GM21447 (cell line): ENCODE data around the gene BRWD1.
"Not testable (repeated sequence)": the region's sequence is repeated elsewhere in the genome, so short reads cannot be mapped to it uniquely, and the experiment has no call there.

Experiments
- ATAC-seq: cut with Tn5 transposase; IDR thresholded peaks from one replicate; pipeline ENCODE4 v1.9.1; 2021; ENCODE audit not compliant: unreplicated experiment

The BRWD1 gene

GRCh38 chr21:39296891-39297290 is 16.5 kb downstream of the BRWD1 start:
- no peak for ATAC-seq

- ATAC-seq = no peak
These were observed 24.4 kb downstream of the BRWD1 start for GRCh38 chr21:39288987-39289386.

GRCh38 chr21:39282911-39283310 is 30.5 kb downstream of the BRWD1 start:
- no peak for ATAC-seq

DNA sequence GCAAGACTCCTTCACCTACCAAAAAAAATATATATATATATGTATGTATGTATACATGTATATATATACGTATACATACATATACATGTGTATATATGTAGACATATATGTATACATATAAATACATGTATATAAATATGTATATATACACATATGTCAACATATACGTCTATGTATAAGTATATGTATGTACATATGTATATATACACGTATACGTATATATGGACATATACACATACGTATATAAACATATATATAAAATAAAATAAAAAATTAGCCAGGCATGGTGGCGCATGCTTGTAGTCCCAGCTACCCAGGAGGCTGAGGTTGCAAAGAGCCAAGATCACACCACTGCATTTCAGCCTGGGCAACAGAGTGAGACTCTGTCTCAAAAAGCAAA is 31.6 kb downstream of the BRWD1 start:
- ATAC-seq = no peak

- no peak for ATAC-seq
These were observed 32.2 kb downstream of the BRWD1 start for GRCh38 chr21:39281207-39281606.

DNA sequence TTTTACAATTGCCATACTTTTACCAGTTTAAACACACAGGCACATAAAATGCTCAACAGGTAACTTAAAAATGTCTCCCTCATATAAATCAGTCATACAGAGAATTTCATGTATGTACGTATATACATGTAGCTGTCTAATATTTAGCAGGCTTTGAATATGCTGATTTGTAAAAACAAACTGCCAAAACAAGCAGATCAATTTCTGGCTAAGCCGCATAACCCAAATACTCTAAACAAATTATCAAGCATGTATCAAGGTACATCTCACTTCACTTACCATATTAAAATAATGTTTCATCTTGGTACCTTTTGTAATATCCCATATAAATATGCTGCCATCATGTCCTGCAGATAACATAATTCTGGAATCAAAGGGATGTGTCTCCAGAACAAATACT is 43.8 kb downstream of the BRWD1 start:
- no peak for ATAC-seq

DNA sequence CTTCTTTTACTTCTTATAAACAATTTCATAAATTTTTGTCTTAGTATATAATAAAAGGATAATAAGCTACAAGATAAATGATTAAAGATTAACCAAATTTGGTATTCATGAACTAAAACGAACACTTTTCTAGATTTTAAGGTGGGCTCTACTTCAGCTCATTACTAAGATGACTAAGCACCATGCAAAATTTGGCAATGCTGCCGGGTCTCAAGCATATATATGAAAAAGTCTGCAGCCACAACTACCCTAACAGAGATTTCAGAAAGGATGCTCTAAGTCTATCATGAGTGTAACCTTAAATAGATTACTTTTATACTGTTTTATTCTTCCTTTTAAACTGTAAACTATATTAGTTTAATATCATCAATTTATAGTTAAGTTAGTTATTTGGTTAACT is 47.8 kb downstream of the BRWD1 start:
- no peak for ATAC-seq

DNA sequence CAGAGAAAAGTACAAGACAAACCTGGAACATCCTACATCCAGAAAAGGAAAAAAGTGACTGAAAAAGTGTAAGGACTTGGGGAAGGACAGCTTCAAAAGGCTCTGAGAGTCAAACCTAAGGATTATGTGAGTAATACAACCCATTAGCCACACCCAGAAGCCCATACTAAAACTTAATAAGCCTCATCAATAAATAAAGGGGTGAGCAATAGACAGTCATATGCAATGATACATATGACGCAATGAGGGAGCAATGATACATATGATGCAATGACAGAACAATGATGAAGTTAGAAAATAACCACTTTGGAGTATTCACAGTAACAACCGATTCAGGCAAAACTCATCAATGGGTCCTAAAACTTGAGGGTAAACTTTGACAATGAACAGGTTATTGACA is 50.1 kb downstream of the BRWD1 start:
- ATAC-seq = no peak

DNA sequence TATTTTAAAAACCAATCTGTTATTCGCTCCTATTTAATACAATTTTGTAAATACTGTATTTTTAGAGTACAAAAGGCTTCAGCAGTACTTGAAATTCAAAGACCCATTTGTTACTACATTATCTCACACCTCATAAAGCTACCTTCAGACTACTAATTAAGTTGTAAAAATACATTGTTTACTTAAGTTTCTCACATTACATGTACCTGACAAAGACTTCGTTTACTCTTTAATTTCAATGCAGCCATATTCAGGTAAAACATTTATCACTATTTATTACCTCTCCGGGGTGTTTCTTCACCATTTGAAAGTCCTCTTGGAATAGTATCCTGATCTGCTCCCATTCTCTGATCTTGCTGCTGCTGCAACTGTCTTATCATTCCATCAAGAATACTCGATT is 55.2 kb downstream of the BRWD1 start:
- ATAC-seq = no peak

- no peak for ATAC-seq
These were observed 62.1 kb downstream of the BRWD1 start for GRCh38 chr21:39251326-39251725.

DNA sequence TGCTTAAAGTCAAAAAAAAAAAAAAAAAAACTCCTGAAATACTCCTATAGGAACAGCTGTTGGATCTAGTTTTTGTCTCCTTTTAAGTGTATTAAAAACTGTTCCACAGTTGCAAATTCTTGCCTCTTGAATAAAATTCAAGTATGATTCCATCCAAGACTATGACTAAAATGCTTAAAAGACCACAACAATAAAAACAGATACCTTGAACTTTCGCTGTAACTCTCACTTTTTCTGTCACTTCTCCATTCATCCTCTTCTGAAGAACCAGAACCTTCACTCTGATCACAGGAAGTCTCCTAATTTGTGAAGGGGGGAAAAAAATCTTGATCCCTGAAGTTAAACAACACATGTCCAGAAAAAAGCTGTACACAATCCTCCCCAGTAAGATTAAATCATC is 75.2 kb downstream of the BRWD1 start:
- ATAC-seq = no peak

- ATAC-seq = no peak
These were observed 80.6 kb downstream of the BRWD1 start for GRCh38 chr21:39232861-39233291.

- no peak for ATAC-seq
These were observed 88.5 kb downstream of the BRWD1 start for GRCh38 chr21:39224930-39225329.

DNA sequence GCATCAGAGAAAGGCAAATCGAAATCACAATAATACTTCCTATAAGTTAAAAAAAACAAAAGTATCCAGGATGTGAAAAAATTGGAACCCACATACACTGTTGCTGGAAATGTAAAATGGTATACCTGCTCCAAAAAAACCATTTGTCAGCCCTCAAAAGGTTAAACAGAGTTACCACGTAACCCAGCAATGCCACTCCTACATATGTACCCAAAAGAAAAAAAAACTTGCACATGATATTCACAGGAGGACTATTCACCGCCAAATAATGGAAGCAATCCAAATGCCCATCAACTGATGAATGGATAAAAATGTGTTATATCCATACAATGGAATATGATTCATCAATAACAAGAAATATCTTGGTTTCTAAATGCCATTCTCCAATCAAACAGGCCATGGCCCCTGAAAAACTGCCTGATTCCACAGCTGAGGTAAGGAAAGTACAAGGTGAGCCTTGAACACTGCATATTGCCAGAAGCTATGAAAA is 91.4 kb downstream of the BRWD1 start:
- ATAC-seq = no peak

DNA sequence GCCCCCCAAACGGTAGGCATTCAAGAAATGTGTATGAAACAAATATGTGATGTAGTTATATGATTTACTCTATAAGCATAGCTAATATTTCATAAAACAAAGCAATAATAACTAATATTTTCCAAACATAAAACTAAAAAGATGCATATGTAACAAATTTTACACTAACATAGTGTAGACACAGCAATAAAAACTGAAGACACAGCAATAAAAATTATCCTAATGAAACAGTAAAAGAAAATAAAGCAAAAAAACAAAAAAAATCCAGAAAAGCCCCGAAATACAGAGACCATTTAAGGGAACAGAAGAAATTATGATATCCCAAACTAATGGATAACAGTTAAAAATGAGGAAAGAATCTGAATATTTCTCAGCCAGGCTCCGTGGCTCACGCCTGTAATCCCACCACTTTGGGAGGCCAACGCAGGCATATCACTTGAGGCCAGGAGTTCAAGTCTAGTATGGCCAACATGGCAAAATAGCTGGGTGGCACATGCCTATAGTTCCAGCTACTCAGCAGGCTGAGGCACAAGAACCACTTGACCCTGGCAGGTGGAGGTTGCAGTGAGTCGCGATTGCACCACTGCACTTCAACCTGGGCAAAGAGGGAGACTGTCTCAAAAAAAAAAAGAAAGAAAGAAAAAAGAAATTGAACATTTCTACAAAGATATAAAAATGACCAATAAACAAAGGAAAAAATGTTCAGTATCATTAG is 92.0 kb downstream of the BRWD1 start:
- no peak for ATAC-seq

DNA sequence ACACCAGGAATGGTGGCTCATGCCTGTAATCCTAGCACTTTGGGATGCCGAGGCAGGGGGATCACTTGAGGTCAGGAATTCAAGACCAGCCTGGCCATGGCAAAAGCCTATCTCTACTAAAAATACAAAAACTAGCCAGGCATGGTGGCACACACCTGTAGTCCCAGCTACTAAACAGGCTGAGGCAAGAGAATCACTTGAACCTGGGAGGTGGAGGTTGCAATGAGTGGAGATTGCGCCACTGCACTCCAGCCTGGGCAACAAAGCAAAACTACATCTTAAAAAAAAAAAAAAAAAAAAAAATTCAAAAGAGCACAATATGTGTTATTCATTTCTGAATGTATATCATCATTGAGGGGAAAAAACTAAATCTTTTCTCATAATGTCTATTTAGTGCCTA is 92.6 kb downstream of the BRWD1 start:
- not testable (repeated sequence) for ATAC-seq

DNA sequence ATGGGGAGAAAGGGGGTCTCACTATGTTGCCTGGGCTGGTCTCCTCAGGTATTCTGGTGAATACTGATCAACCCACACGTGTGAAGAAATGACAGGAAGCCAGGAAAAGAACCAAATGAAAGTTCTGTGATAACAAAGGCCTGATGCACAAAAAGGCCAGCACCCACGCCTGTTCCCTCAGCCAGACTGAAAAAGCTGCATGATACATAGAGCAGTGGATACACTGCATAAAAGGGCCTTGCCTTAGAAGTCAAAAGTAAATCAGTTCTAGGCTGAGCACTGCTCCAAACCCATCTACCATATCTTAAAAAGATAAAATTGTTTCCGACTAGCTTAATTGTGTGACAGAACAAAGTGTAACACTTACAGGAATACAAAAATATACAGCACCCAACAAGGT is 93.3 kb downstream of the BRWD1 start:
- no peak for ATAC-seq

DNA sequence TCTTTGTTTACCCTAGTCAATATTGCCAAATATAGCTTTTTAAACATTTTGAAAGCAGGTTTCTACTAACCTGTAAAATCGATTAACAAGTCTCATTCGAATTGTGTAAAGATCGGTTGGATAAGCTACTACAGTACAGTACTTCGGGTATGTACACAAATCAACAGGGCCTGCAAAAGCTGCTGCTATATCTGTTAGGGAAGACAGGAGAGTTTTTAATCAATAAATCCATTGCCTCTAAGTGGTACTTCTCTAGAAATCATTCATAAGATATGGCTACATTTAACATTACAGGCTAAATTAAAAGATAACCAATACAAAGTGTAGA is 95.4 kb downstream of the BRWD1 start:
- no peak for ATAC-seq

DNA sequence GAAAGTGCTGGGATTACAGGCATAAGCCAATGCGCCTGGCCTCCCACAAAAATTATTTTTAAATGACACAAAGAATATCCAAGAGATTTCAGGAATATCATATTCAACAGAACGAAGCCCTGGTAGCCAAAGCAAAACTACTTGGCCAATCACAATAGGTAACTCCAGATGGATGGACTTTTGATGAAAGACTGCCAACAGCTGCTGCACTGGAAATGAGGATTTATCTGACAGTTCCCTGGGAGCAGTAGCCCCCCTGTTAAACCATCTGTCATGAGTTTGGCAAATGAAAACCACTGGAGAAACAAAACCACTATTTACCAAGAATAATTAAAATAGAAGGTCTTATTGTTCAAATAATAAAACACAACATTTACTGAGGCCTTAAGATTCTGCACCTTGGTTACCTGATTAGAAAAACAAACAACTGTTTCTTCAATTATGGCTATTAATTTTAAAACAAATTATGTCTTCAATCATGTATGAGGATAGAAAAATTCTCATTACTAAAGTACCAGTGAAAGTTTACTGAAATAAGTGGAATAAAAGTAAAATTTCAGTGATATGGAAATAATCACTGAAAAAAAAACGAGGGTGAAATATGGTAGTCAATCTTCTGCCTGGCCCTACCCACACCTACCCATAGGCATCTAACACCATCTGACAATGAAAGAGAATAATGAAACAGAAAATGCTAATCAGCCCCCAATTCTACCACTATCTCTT is 95.9 kb downstream of the BRWD1 start:
- no peak for ATAC-seq

GRCh38 chr21:39216290-39216689 is 97.1 kb downstream of the BRWD1 start:
- no peak for ATAC-seq

- ATAC-seq = no peak
These were observed 98.4 kb downstream of the BRWD1 start for GRCh38 chr21:39215078-39215477.

GRCh38 chr21:39209334-39209688 is 104.1 kb downstream of the BRWD1 start:
- ATAC-seq = no peak
